HepG2 (cell line): ENCODE measurements around the gene P2RY12. TPM values are rescaled to one million over a fixed set of nuclear protein-coding genes. Genes with fewer than 3 reads are reported as not detected.

ENCODE experiments used
- ATAC-seq: fragments of 200-7000 bp; cut with Tn5 transposase; 3 replicates; pipeline ENCODE4 v1.9.1; 2020; ENCODE audit warnings: mild to moderate bottlenecking, moderate library complexity
- BruUV-seq: library from RNA; stranded (reverse); fragments of 400-500 nt; replicated peaks from 2 replicates; lab custom pipeline; 2021; lab: Mats Ljungman, UMichigan
- CTCF ChIA-PET: fragments of 300-600 bp; formaldehyde crosslinking; extraction: SDS; loops from one replicate; lab custom pipeline; 2021; ENCODE audit warnings: low total read pairs, inconsistent platforms, low intra/inter-chr PET ratio; lab: Yijun Ruan, JAX
- POLR2A ChIA-PET: fragments of 350-600 bp; sonication (Branson Sonifier 250); formaldehyde crosslinking; loops from one replicate; lab custom pipeline; 2020; ENCODE audit warnings: antibody characterized with exemption, inconsistent platforms; lab: Yijun Ruan, JAX
- DNase-seq: peaks from one replicate; pipeline ENCODE4 v3.0.0-alpha.2; 2015; ENCODE audit warnings: low spot score
- FAIRE-seq: peaks from 3 replicates; lab custom pipeline; 2011; peaks lifted over from hg19 to GRCh38; lab: Jason Lieb, UNC
- H2AFZ ChIP-seq: one replicate; pipeline ENCODE4 v1.6.1; 2011; ENCODE audit warnings: low read length, inconsistent platforms
- H3K27ac ChIP-seq: fragments of 300-600 bp; 3 replicates; pipeline ENCODE4 v1.8.0; 2011; ENCODE audit warnings: mixed run types, mild to moderate bottlenecking, mixed read lengths, low read length, inconsistent platforms; ENCODE audit not compliant: insufficient read depth; ENCODE audit errors: extremely low read length
- H3K27me3 ChIP-seq, 2 experiments: fragments of 200-600 bp in 1 of 2; 2 replicates in 1 of 2; 3 replicates in 1 of 2; pipeline versions ENCODE4 v1.6.0 to v1.8.0; 2011; ENCODE audit warnings: low read length in 2 of 2, mild to moderate bottlenecking in 2 of 2, moderate library complexity in 2 of 2, inconsistent platforms in 1 of 2; ENCODE audit not compliant: insufficient read depth in 2 of 2, control insufficient read depth in 1 of 2
- H3K36me3 ChIP-seq, 2 experiments: fragments of 200-600 bp in 1 of 2; replicated peaks in 1 of 2; 2 replicates in 1 of 2; 3 replicates in 1 of 2; pipeline versions ENCODE4 v1.5.1 to v1.8.0; 2011; ENCODE audit warnings: low read length in 2 of 2, inconsistent platforms in 1 of 2; ENCODE audit not compliant: insufficient read depth in 2 of 2, control insufficient read depth in 1 of 2
- H3K4me1 ChIP-seq: 2 replicates; pipeline ENCODE4 v1.5.1; 2012; ENCODE audit warnings: low read length, inconsistent platforms; ENCODE audit not compliant: insufficient read depth
- H3K4me2 ChIP-seq: 2 replicates; pipeline ENCODE4 v1.6.0; 2011; ENCODE audit warnings: low read depth, low read length, inconsistent platforms
- H3K4me3 ChIP-seq, 3 experiments: fragments of 200-600 bp in 1 of 3; sonication (generic), shearing (Covaris generic) in 1 of 3; replicated peaks in 1 of 3; 2 replicates each; pipeline ENCODE4 v1.5.1; 2011 to 2016; ENCODE audit warnings: low read length in 3 of 3, inconsistent platforms in 2 of 3, low read depth in 2 of 3, mild to moderate bottlenecking in 2 of 3, control low read depth in 1 of 3, mixed read lengths in 1 of 3; ENCODE audit not compliant: insufficient read depth in 1 of 3
- H3K79me2 ChIP-seq: one replicate; pipeline ENCODE4 v1.6.1; 2011; ENCODE audit warnings: low read length, inconsistent platforms; ENCODE audit not compliant: insufficient read depth
- H3K9ac ChIP-seq: 2 replicates; pipeline ENCODE4 v1.6.0; 2011; ENCODE audit warnings: mild to moderate bottlenecking, low read depth, low read length, inconsistent platforms; ENCODE audit not compliant: insufficient read depth
- H3K9me3 ChIP-seq: 2 replicates; pipeline ENCODE4 v1.5.1; 2012; ENCODE audit warnings: mild to moderate bottlenecking, low read length
- H4K20me1 ChIP-seq: 2 replicates; pipeline ENCODE4 v1.6.0; 2011; ENCODE audit warnings: inconsistent platforms, mild to moderate bottlenecking, low read length, moderate library complexity; ENCODE audit not compliant: insufficient read depth
- CREB1 ChIP-seq, 2 experiments: fragments of 450-650 bp in 1 of 2; IDR thresholded peaks; 2 replicates each; pipeline ENCODE4 v1.6.1; 2016 to 2017; ENCODE audit warnings: control low read depth in 1 of 2, mild to moderate bottlenecking in 1 of 2, missing compliant biosample characterization in 1 of 2, missing genetic modification characterization in 1 of 2
- GABPA ChIP-seq, 2 experiments: IDR thresholded peaks; 2 replicates each; pipeline ENCODE4 v1.6.1; 2011 to 2016; ENCODE audit warnings: low read depth in 2 of 2, low read length in 1 of 2, missing biosample characterization in 1 of 2, missing genetic modification characterization in 1 of 2
- IRX3 ChIP-seq: sonication (generic); formaldehyde crosslinking; IDR thresholded peaks from 2 replicates; pipeline ENCODE4 v1.8.1; 2023; ENCODE audit warnings: mild to moderate bottlenecking, low read depth, missing genetic modification reagents, borderline replicate concordance
- ISL2 ChIP-seq: sonication (generic); formaldehyde crosslinking; IDR thresholded peaks from 2 replicates; pipeline ENCODE4 v1.5.0; 2020; ENCODE audit warnings: missing genetic modification reagents
- KLF11 ChIP-seq: IDR thresholded peaks from 2 replicates; pipeline ENCODE4 v1.6.1; 2016; ENCODE audit warnings: missing compliant biosample characterization
- KMT2A ChIP-seq: sonication (generic); formaldehyde crosslinking; IDR thresholded peaks from 2 replicates; pipeline ENCODE4 v1.4.0; 2020; ENCODE audit warnings: missing genetic modification reagents
- MAZ ChIP-seq, 2 experiments: sonication (generic) in 1 of 2; formaldehyde crosslinking in 1 of 2; IDR thresholded peaks; 2 replicates each; pipeline versions ENCODE4 v1.5.0 to v1.6.1; 2012 to 2020; ENCODE audit warnings: low read depth in 2 of 2, mild to moderate bottlenecking in 2 of 2, borderline replicate concordance in 1 of 2, improper control_type of control experiment in 1 of 2, low read length in 1 of 2, missing genetic modification reagents in 1 of 2, moderate library complexity in 1 of 2
- MIXL1 ChIP-seq: IDR thresholded peaks from 2 replicates; pipeline ENCODE4 v1.6.1; 2016
- NR2F2 ChIP-seq: IDR thresholded peaks from 2 replicates; pipeline ENCODE4 v1.6.1; 2012; ENCODE audit warnings: low read depth, inconsistent platforms, borderline replicate concordance
- SETDB1 ChIP-seq: sonication (generic); formaldehyde crosslinking; IDR thresholded peaks from 2 replicates; pipeline ENCODE4 v1.5.1; 2020; ENCODE audit warnings: missing genetic modification reagents, mild to moderate bottlenecking, borderline replicate concordance
- SKI ChIP-seq: fragments of 450-650 bp; IDR thresholded peaks from one replicate; pipeline ENCODE4 v1.6.1; 2018; ENCODE audit warnings: mild to moderate bottlenecking; ENCODE audit not compliant: partially characterized antibody
- SUZ12 ChIP-seq: fragments of 150-350 bp; IDR thresholded peaks from 2 replicates; pipeline ENCODE4 v1.6.1; 2014; ENCODE audit warnings: low read depth, low read length
- ZBTB7B ChIP-seq: sonication (generic); formaldehyde crosslinking; IDR thresholded peaks from 2 replicates; pipeline ENCODE4 v1.4.0; 2020; ENCODE audit warnings: missing genetic modification reagents
- ZNF101 ChIP-seq: sonication (generic); formaldehyde crosslinking; IDR thresholded peaks from 2 replicates; pipeline ENCODE4 v1.4.0; 2020; ENCODE audit warnings: mild to moderate bottlenecking, low read depth, missing genetic modification reagents, borderline replicate concordance
- ZNF263 ChIP-seq: sonication (generic); formaldehyde crosslinking; IDR thresholded peaks from 2 replicates; pipeline ENCODE4 v1.4.0; 2020; ENCODE audit warnings: missing genetic modification reagents
- ZNF432 ChIP-seq: sonication (generic); formaldehyde crosslinking; IDR thresholded peaks from 2 replicates; pipeline ENCODE4 v1.5.0; 2020; ENCODE audit warnings: missing genetic modification reagents, mild to moderate bottlenecking, borderline replicate concordance
- ZNF567 ChIP-seq: sonication (generic); formaldehyde crosslinking; IDR thresholded peaks from 2 replicates; pipeline ENCODE4 v1.8.1; 2023; ENCODE audit warnings: mild to moderate bottlenecking, missing genetic modification reagents, borderline replicate concordance
- ZNF570 ChIP-seq: sonication (generic); formaldehyde crosslinking; IDR thresholded peaks from 2 replicates; pipeline ENCODE4 v1.4.0; 2020; ENCODE audit warnings: mild to moderate bottlenecking, missing genetic modification reagents, borderline replicate concordance
- WGBS: methylation state at CpG from one replicate; pipeline ENCODE4 v1.1.6; 2017; ENCODE audit warnings: low lambda C conversion rate; 5-methylcytosine and 5-hydroxymethylcytosine counted together
- in situ Hi-C: cut with HindIII; loops from 2 replicates; pipeline ENCODE4 v1.10.0; 2017; ENCODE audit warnings: low pct_unique_long_range_greater_than_20kb; ENCODE audit not compliant: extremely low pct_ligation_motif_present
- intact Hi-C: fragments of 100-400 bp; cut with micrococcal nuclease; formaldehyde crosslinking; loops from one replicate; pipeline ENCODE4 v1.10.0; 2022; ENCODE audit not compliant: unreplicated experiment
- polyA plus RNA-seq, 8 experiments: library from polyadenylated mRNA; depleted of rRNA in 3 of 8; stranded (reverse) in 7 of 8; unstranded in 1 of 8; fragments of >200 nt; fragmentation: Illumina TruSeq in 4 of 8; extraction: Trizol in 4 of 8; gene quantifications; 2 replicates each; pipeline versions ENCODE4 v1.2.1 to v1.2.3, GENCODE V29; 2011 to 2016; ENCODE audit warnings: low read depth in 4 of 8, missing spikeins in 1 of 8, mixed read lengths in 1 of 8; ENCODE audit not compliant: insufficient read depth in 1 of 8
- total RNA-seq, 5 experiments: library from RNA; depleted of rRNA; stranded (reverse); fragments of >200 nt; fragmentation: Illumina TruSeq; extraction: Trizol; gene quantifications; 2 replicates each; pipeline ENCODE4 v1.2.3, GENCODE V29; 2016; ENCODE audit warnings: low read depth in 1 of 5
- TF ChIP-seq, protein P1 (sequence below): sonication (generic); formaldehyde crosslinking; IDR thresholded peaks from 2 replicates; pipeline ENCODE4 v1.8.0; 2022; ENCODE audit warnings: mild to moderate bottlenecking, missing genetic modification reagents, moderate library complexity

P2RY12 gene
- total and polyA plus RNA-seq, 2 of the 13 experiments (the other 11 are each of a cell fraction or from before 2014, with no cell fraction given): not detected

DNA sequence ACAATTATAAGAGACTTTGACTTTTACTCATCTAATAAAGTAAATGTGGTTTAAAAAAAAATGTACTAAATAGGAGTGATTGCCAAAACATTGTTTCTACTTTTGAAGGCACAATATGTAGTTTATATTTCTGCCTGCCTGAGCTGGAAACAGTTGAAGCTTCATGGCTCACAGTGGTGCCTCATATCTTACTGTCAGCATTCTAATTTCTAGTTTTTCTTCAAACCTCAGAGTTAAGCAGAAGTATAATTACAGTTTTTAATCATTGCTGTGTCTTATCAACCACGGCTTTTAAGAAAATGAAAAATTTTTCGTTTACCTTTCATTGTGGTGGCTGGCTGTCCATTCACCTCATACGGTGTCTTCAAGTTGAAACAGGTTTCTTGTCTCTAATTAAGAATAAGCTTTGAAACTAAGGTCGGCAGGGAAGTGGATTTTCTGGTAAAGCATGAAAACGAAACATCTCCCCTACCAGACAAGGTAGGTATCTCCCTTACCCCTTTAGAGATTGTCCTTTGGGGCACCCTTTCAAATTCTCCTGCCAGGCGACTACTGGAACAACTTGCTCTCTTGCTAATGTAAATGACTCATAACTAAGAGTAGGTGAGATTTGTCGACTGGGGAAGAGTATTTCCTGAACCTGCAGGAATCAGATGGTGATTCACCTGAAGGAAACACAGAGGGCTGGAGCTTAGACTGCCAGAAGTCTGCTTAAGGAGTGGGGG, 68.1 kb downstream of the P2RY12 start, which contains the start of gene GPR87:
GPR87 (minus strand) TSS at position 554 of the 725 bp plus-strand sequence. CDS start 16,720 bp downstream, outside the sequence.
- ChIA-PET POLR2A (no interaction called here), CTCF (no interaction called here)
- WGBS: 40% methylated on average over 7 of the region's 7 CpGs
- ATAC-seq (no peak), FAIRE-seq (no peak), DNase-seq (no peak)
- Histone ChIP-seq H3K9ac (no peak within 1 kb of the TSS), H3K79me2 (no peaks in the 10 kb centered on the region), H2AFZ (no peak within 1 kb of the TSS), H3K9me3 (no peaks in the 10 kb centered on the region), H3K4me3 (no peak within 1 kb of the TSS), H3K4me2 (no peak within 1 kb of the TSS), H3K4me1 (no peaks in the 10 kb centered on the region), H3K27ac (no peak within 1 kb of the TSS), H3K36me3 (no peaks in the 10 kb centered on the region), H3K27me3 (no peaks in the 10 kb centered on the region), H4K20me1 (no peaks in the 10 kb centered on the region)
- BruUV-seq: no TSS peak
- intact Hi-C loops (no loop called here), in situ Hi-C loops (no loop called here)
- TF ChIP-seq ZNF570 (CRISPR knock-in tag) (no peak), ZNF432 (CRISPR knock-in tag) (no peak), GABPA (IDR thresholded peaks at IDR 0.05; ENCODE audit: low read depth, low read length) (no peak), GABPA (CRISPR knock-in tag; IDR thresholded peaks at IDR 0.05; ENCODE audit: low read depth) (no peak), ZNF101 (CRISPR knock-in tag) (no peak), KLF11 (CRISPR knock-in tag) (no peak), KMT2A (CRISPR knock-in tag) (no peak), ZBTB7B (no peak), IRX3 (CRISPR knock-in tag) (no peak), ISL2 (CRISPR knock-in tag) (no peak), NR2F2 (no peak), CREB1 (IDR thresholded peaks at IDR 0.05) (no peak), CREB1 (CRISPR knock-in tag; IDR thresholded peaks at IDR 0.05) (no peak), ZNF263 (CRISPR knock-in tag) (no peak), SUZ12 (no peak), MAZ (IDR thresholded peaks at IDR 0.05; ENCODE audit: borderline replicate concordance, low read depth, low read length) (no peak), MAZ (CRISPR knock-in tag; IDR thresholded peaks at IDR 0.05; ENCODE audit: low read depth) (no peak), MIXL1 (no peak), SKI (no peak), ZNF567 (CRISPR knock-in tag) (no peak), SETDB1 (no peak)
- TF ChIP-seq, protein P1, sequence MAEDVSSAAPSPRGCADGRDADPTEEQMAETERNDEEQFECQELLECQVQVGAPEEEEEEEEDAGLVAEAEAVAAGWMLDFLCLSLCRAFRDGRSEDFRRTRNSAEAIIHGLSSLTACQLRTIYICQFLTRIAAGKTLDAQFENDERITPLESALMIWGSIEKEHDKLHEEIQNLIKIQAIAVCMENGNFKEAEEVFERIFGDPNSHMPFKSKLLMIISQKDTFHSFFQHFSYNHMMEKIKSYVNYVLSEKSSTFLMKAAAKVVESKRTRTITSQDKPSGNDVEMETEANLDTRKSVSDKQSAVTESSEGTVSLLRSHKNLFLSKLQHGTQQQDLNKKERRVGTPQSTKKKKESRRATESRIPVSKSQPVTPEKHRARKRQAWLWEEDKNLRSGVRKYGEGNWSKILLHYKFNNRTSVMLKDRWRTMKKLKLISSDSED (CRISPR knock-in tag): no peak
